HT1080 (cell line): ENCODE measurements around the gene RPS6KA2. TPM values are rescaled to one million over a fixed set of nuclear protein-coding genes. Genes with fewer than 3 reads are reported as not detected.

Experiments used
- DNase-seq: peaks from one replicate; pipeline ENCODE4 v3.0.0-alpha.2; 2015; ENCODE audit warnings: low read depth
- total RNA-seq: library from RNA; depleted of rRNA; stranded (reverse); fragments of >200 nt; shearing (Covaris generic); gene quantifications from 2 replicates; pipeline ENCODE4 v1.2.3, GENCODE V29; 2014

RPS6KA2 gene
- total RNA-seq, 1 experiment from 2014 or later: 3.2 TPM

GRCh38 chr6:166459272-166459671, 167.8 kb downstream of the RPS6KA2 start:
- no peak for DNase-seq

DNA sequence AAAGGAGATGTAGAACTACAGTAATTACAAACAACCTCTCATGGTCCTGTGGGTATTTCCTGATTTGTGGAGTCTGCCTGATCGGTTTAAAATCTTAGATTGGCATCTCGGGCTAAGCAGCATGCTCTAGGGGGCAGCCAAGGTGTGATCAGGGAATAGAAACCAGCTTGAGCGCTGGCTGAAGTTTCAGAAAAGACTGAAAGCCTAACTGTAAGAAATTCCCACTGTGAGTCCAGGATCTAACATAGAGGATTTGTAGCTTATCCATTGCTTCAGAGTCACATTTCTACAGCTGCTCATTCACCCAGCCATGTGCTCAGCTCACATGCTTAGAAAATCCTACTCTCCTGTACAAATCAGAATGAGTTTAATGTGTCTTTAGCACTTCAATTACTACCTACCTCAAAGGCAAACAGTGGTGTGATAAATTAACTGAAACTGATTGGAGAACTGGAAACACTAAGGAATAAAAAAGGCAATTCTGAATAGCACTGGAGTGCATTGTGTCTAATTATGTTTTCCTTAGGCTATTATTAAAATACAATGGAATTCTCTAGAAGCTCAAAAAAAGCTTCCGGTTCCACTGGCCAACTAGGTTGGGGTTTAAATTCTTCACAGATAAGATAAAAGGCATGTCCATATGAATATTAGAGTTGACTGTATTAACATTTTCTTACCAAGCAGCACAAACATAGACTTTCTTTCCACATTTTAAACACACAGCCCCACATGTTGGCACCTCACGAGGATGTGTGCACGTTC, 170.5 kb downstream of the RPS6KA2 start:
- peak; percentile 23 for DNase-seq

DNA sequence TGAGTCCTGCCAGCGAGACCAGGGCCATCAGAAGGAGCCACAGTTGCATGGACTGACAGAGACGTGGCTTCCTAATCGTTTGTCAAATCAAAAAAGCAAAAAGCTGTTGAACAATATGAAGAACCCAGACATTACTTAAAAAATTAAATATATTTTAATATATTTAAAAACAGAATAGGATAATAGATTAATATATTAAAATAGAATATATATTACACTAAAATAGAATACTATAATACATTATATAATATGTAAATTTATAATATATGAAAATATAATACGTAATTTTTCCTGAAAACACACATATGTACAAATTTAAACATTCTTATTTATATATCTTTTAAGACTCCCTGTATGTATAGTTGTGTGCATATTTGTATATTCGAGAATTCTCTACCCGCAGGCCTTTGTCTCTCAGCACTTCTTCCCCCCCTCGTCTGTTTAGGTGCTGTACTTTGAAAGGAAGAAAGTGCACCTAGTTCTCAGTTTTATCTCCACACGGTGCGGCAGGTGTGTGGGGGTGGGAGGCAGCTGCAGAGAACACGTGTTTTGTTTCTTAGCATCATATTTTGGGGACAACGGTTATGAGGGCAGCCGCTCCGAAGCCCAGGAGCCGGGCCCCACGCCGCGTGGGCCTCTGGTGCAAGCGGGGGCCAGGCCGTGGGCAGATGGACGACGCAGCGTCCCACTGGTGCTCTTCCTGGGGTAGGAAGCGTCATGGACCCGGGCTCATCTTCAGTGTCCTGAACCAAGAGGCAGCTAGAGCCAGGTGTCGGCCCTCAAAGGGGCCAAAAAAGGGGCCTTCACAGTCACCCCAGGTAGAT, 172.1 kb downstream of the RPS6KA2 start:
- no peak for DNase-seq

- DNase-seq: no peak
Observed at GRCh38 chr6:166453651-166454050, 173.4 kb downstream of the RPS6KA2 start.

GRCh38 chr6:166450167-166450873, 176.7 kb downstream of the RPS6KA2 start:
- DNase-seq: no peak

DNA sequence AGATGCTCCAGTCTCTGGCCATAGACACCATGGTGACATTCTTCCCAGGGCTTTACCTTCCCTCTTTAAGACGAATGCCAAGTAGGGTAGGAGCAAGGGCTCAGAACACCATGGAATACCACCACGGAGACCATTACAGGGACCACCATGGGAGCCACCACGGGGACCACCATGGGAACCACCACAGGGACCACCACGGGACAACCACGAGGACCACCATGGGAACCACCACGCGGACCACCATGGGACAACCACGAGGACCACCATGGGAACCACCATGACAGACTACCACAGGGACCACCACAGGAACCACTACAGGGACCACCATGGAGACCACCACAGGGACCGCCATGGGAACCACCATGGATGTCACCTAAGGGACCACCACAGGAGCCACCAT, 177.4 kb downstream of the RPS6KA2 start:
- DNase-seq: no peak

GRCh38 chr6:166449036-166449435, 178.0 kb downstream of the RPS6KA2 start:
- DNase-seq: no peak

- no peak for DNase-seq
Observed at GRCh38 chr6:166448432-166448831, 178.6 kb downstream of the RPS6KA2 start.

DNA sequence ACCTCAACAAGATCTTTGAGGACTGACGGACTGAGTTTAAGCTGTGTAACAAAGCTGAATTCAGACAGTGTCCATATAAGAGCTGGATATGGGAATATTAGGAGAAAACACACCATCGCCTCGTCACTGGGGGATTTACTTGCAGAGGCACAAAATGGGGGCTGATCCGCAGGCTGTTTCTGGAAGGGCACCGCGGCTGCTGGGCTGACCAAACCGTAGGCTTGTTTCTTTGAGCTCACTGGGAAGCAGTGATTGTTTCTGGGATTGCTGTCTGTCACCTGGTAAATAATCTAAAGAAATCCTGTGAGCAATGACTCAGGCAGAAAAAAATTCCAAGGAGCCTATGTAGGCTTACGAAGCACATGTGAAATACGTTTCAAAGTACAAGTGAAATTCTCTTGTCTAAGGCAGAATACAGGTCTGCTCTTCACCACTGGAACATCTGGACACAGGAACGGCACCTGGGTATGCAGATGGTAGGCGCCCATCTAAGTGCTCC, 180.4 kb downstream of the RPS6KA2 start:
- no peak for DNase-seq

DNA sequence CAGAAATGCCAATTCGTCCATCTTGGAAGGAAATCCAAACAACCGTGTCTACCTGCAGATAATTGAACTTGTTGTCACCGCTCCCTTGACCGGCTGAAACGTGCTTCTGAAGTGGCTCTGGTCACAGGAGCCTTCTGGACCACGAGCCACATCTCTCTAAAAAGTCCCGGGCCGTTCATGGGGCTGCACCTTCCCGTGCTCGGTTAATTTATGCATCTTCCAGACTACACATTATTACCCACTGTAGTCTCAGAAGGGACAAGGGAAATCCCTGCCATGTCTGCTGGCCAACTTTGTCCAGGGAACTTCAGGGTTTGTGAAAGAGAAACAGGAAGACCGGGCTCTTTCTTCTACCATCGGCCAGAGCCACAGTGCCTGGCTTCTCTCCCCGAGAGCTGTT, 180.9 kb downstream of the RPS6KA2 start:
- no peak for DNase-seq

GRCh38 chr6:166444446-166444845, 182.6 kb downstream of the RPS6KA2 start:
- no peak for DNase-seq

DNA sequence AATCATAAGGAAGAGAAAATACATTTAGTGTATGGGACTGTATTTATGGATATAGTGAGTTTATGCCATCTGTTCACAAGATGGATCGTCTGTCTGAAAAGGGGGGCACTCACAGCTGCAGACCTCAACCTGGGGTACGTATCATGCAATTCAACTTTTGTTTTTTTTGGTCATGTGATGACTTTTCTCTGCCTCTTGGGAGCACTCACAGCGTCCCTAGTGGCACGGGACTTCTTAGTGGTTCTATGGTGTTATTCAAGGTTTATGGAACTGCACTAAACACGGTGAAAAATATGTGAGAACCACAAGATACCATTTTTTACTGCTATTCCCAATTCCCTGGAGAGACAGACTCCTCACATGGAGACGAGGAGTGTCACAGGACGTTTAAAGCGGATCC, 183.9 kb downstream of the RPS6KA2 start:
- no peak for DNase-seq

DNA sequence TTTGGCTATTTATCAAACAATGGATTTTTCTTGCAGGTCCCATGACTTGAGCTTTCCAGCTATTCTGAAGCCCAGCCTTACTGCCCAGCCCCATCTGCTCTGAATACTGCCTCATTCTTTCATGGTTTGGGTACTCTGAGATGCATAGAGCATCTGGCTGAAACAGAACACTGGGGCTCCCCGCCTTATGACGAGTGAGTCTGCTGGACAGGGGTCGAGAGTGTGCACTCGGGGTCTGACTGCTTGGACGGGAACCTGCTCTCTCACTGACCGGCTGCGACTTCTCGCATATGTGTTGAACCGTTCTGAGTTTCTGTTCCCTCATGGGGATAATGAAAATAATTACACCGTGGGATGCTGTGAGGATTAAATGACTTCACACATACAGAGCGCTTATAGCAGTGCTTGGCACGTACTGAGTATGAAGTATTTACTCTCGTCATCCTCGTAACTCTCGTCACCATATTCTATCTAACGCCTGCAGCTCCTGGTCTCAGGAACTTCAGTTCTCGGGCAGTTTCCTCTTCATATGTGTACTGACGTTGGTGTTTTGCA, 184.8 kb downstream of the RPS6KA2 start:
- no peak for DNase-seq

DNA sequence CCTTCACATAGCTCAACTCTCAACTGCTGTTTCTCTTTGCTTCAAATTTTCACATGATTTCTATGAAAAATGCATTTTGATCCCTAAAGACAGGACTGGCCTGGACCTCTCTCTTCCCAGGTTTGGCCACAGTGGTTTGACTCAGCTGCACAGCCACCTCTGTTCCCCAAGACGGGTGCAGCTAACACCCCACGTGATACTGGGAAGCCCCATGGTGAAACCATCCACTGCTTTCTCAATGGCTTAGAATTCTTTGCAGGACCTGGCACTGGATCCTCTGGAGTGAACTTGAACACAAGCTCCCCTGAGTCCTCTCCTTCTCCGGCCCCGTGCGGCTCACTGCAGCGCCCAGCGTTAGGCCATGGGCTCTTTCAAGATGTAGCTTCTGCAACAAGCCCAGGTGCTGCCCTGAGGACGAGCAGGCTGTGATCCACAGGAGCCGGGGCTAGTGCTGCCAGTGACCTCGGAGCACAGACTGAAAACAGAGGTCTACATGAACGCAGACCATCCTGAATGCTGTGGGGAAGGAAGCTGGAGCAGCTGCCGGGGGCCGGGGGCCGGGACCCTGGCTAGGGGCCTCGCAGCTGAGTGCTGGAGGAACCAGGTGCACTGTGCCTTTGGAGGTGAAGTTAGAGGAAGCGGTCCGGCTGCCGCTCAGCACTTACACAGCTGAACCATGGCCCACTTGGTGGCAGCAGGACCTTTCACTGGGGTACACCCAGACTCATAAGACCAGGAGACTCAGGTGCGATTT, 185.5 kb downstream of the RPS6KA2 start:
- DNase-seq: no peak

DNA sequence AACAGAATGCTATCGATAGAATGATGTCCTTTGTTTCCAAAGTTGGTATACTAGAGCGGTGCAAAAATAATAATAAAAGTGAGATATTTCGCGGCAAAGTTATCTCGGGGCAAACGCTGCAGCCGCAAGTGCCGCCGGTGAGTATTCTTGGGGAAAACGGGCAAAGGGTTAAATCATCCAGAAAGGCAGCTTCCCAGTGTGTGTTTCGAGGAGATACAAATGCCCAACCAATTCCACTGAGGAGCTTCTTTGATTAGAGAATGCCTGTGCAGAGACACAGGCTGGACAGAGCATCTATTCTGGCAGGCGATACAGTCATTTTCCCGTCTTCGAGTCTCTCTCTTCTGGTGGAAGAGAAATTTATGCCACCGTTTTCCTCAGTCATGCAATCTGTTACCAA, 186.3 kb downstream of the RPS6KA2 start:
- no peak for DNase-seq

GRCh38 chr6:166440106-166440505, 186.9 kb downstream of the RPS6KA2 start:
- no peak for DNase-seq

- DNase-seq: no peak
Observed at GRCh38 chr6:166439366-166440091, 187.5 kb downstream of the RPS6KA2 start.

- DNase-seq: no peak
Observed at GRCh38 chr6:166438211-166438861, 188.7 kb downstream of the RPS6KA2 start.

- no peak for DNase-seq
Observed at GRCh38 chr6:166437661-166438060, 189.4 kb downstream of the RPS6KA2 start.
